B cell (primary cell): Measurements from ENCODE around the gene UBR2. TPM values are rescaled to one million over a fixed set of nuclear protein-coding genes. Genes with fewer than 3 reads are reported as not detected.

Source experiments
- ATAC-seq: fragments of 200-7000 bp; cut with Tn5 transposase; one replicate; pipeline ENCODE4 v1.10.0; 2021; ENCODE audit warnings: low read depth, mild to moderate bottlenecking, moderate number of reproducible peaks, moderate library complexity
- CTCF ChIA-PET: fragments of 350-600 bp; sonication (Branson Sonifier 250); formaldehyde crosslinking; loops from one replicate; lab custom pipeline; 2021; ENCODE audit warnings: antibody characterized with exemption, inconsistent platforms; lab: Charles Lee
- POLR2A ChIA-PET: fragments of 350-600 bp; sonication (Branson Sonifier 250); formaldehyde crosslinking; loops from one replicate; lab custom pipeline; 2021; ENCODE audit warnings: antibody characterized with exemption; lab: Charles Lee
- DNase-seq: peaks from one replicate; pipeline ENCODE4 v3.0.0; 2013
- H2AFZ ChIP-seq: 2 replicates; pipeline ENCODE4 v1.6.1; 2012; ENCODE audit warnings: mild to moderate bottlenecking, low read depth, low read length; ENCODE audit not compliant: insufficient read depth, poor library complexity, severe bottlenecking
- H3K27ac ChIP-seq, 2 donors: 1 replicate in 1 of 2; 2 replicates in 1 of 2; pipeline ENCODE4 v1.5.1; 2012 to 2013; ENCODE audit warnings: low read length in 2 of 2, mild to moderate bottlenecking in 2 of 2, moderate library complexity in 1 of 2
- H3K27me3 ChIP-seq, 4 experiments: fragments of 200-600 bp in 1 of 4; sonication (generic) in 1 of 4; replicated peaks in 1 of 4; 1 replicate in 2 of 4; 2 replicates in 2 of 4; pipeline versions ENCODE4 v1.6.1 to v1.7.0; 2013 to 2016; ENCODE audit warnings: low read length in 3 of 4, mild to moderate bottlenecking in 2 of 4, mixed read lengths in 1 of 4, moderate library complexity in 1 of 4; ENCODE audit not compliant: insufficient read depth in 4 of 4, control insufficient read depth in 3 of 4; ENCODE audit errors: control extremely low read depth in 1 of 4
- H3K36me3 ChIP-seq, 2 experiments: replicated peaks in 1 of 2; 1 replicate in 1 of 2; 2 replicates in 1 of 2; pipeline versions ENCODE4 v1.6.1 to v1.7.1; 2013; ENCODE audit warnings: low read length in 1 of 2; ENCODE audit not compliant: insufficient read depth in 2 of 2, control insufficient read depth in 1 of 2; ENCODE audit errors: control extremely low read depth in 1 of 2, extremely low read depth in 1 of 2
- H3K4me1 ChIP-seq, 2 donors: fragments of 200-600 bp in 1 of 2; sonication (generic) in 1 of 2; 1 replicate in 1 of 2; 2 replicates in 1 of 2; pipeline versions ENCODE4 v1.5.1 to v1.6.1; 2013 to 2017; ENCODE audit warnings: low read length in 2 of 2; ENCODE audit not compliant: control insufficient read depth in 2 of 2, insufficient read depth in 2 of 2
- H3K4me2 ChIP-seq: replicated peaks from 2 replicates; pipeline ENCODE3; 2012; ENCODE audit warnings: mild to moderate bottlenecking, low read depth, low read length; ENCODE audit not compliant: poor library complexity, severe bottlenecking
- H3K4me3 ChIP-seq, 5 experiments: fragments of 200-600 bp in 1 of 5; sonication (generic) in 1 of 5; 1 replicate in 3 of 5; 2 replicates in 2 of 5; pipeline versions ENCODE4 v1.5.1 to v1.7.0; 2011 to 2016; ENCODE audit warnings: low read length in 4 of 5, mild to moderate bottlenecking in 4 of 5, low read depth in 2 of 5, control low read depth in 1 of 5, moderate library complexity in 1 of 5; ENCODE audit not compliant: insufficient read depth in 1 of 5; ENCODE audit errors: control extremely low read depth in 1 of 5, extremely low read depth in 1 of 5
- H3K79me2 ChIP-seq: fragments of 200-600 bp; sonication (generic); one replicate; pipeline ENCODE4 v1.6.0; 2016; ENCODE audit warnings: low read length; ENCODE audit not compliant: control insufficient read depth, insufficient read depth
- H3K9ac ChIP-seq: fragments of 200-600 bp; sonication (generic); 2 replicates; pipeline ENCODE4 v1.6.1; 2017; ENCODE audit warnings: mild to moderate bottlenecking, low read length, moderate library complexity
- H3K9me3 ChIP-seq, 3 donors: one replicate each; pipeline versions ENCODE4 v1.6.1 to v1.7.1; 2013; ENCODE audit warnings: low read length in 2 of 3; ENCODE audit not compliant: control insufficient read depth in 2 of 3, insufficient read depth in 1 of 3; ENCODE audit errors: control extremely low read depth in 1 of 3
- H4K20me1 ChIP-seq: 2 replicates; pipeline ENCODE4 v1.6.0; 2012; ENCODE audit warnings: mild to moderate bottlenecking, low read length; ENCODE audit not compliant: insufficient read depth, control insufficient read depth, poor library complexity, severe bottlenecking
- H3K27ac Mint-ChIP-seq: one replicate; pipeline ENCODE4 v1.8.0; 2021; ENCODE audit warnings: mixed read lengths
- H3K27me3 Mint-ChIP-seq: one replicate; pipeline ENCODE4 v1.8.0; 2021; ENCODE audit warnings: mixed read lengths
- H3K4me1 Mint-ChIP-seq: one replicate; pipeline ENCODE4 v1.8.0; 2021; ENCODE audit warnings: mixed read lengths
- H3K4me3 Mint-ChIP-seq: one replicate; pipeline ENCODE4 v1.8.0; 2021; ENCODE audit warnings: mixed read lengths
- H3K9me3 Mint-ChIP-seq: one replicate; pipeline ENCODE4 v1.8.0; 2022; ENCODE audit warnings: mixed read lengths; ENCODE audit not compliant: insufficient read depth
- EZH2 ChIP-seq: IDR thresholded peaks from 2 replicates; pipeline ENCODE4 v1.6.1; 2012; ENCODE audit warnings: borderline replicate concordance, low read depth, mild to moderate bottlenecking, moderate library complexity, low read length; ENCODE audit not compliant: insufficient read depth, poor library complexity, severe bottlenecking
- WGBS: methylation state at CpG from one replicate; pipeline ENCODE4 v1.1.5; 2013; ENCODE audit warnings: missing lambda C conversion rate; ENCODE audit not compliant: insufficient coverage; 5-methylcytosine and 5-hydroxymethylcytosine counted together
- intact Hi-C: fragments of 100-400 bp; cut with micrococcal nuclease; formaldehyde crosslinking; loops from one replicate; pipeline ENCODE4 v1.10.0; 2022
- polyA plus RNA-seq: library from polyadenylated mRNA; depleted of rRNA; stranded (reverse); fragments of >200 nt; gene quantifications from 2 replicates; pipeline ENCODE4 v1.2.3, GENCODE V29; 2012
- total RNA-seq, 2 donors: library from RNA; stranded (reverse); fragments of 120-200 nt in 1 of 2; gene quantifications; 1 replicate in 1 of 2; 2 replicates in 1 of 2; pipeline versions ENCODE4 v1.2.3 to v1.2.4, GENCODE V29; 2013 to 2022
- TF ChIP-seq, protein P1 (sequence below): fragments of 200-600 bp; IDR thresholded peaks from one replicate; pipeline ENCODE4 v1.8.0; 2022; ENCODE audit warnings: antibody characterized with exemption, mild to moderate bottlenecking

The UBR2 gene
- total and polyA plus RNA-seq, 2 donors (not counting 1 experiment from before 2014, with no cell fraction given): 9.7 to 56.2 TPM

DNA sequence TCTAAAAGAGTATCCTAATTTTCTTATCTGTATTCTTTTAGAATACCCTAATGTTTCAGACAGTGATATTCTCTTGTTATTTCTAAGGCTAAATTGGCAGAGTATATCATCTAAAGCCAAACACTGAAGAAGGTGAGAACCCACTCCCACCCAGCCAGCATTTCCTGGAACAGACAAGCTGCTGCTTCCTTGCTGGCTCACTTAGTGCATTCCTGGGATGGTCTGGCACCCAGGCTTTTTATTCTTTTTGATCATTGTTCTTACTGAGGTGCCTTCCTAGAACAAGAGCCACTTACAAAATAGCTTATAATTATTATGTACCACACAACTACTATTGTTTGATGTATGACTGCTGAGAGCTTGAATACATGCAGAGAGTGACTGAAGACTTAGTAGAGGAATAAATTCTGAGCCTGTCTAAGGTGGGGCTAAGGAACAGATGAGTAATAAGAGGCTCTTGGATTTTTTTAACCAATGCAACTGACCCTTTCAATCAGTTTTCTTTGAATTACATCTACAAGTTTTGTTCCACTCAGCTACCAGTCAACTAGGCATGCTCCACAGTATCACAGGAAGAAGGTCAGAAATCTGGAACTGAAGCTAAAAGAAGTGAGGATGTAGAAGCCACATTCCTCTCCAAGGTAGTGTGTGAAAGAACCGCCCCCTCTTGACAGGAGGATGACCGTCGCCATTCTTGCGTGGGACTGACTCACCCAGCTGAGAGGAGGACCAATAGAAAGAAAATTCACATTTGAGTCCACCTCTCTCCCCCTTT is 128.5 kb downstream of the UBR2 start:
- Mint-ChIP-seq H3K4me1 (peaks cover 10% of the 10 kb centered on the region), H3K9me3 (no peaks in the 10 kb centered on the region), H3K27ac (no peak overlapping the region), H3K4me3 (no peak overlapping the region), H3K27me3 (no peaks in the 10 kb centered on the region)
- intact Hi-C loops: loop anchor here (2.0 kb wide), 1 partner anchor 34 kb away; no protein-coding TSS in a partner anchor
- no peaks in the 10 kb centered on the region for H3K9me3 ChIP-seq
- H4K20me1 ChIP-seq: no peaks in the 10 kb centered on the region
- no peak overlapping the region for H3K9ac ChIP-seq
- H3K36me3 ChIP-seq: peaks cover 12 to 62% of the 10 kb centered on the region in 2 experiments
- no peaks in the 10 kb centered on the region for H3K79me2 ChIP-seq
- no peak overlapping the region for H3K27ac ChIP-seq
- no peak overlapping the region for H3K4me3 ChIP-seq
- TF ChIP-seq EZH2: no peak
- TF ChIP-seq, protein P1, sequence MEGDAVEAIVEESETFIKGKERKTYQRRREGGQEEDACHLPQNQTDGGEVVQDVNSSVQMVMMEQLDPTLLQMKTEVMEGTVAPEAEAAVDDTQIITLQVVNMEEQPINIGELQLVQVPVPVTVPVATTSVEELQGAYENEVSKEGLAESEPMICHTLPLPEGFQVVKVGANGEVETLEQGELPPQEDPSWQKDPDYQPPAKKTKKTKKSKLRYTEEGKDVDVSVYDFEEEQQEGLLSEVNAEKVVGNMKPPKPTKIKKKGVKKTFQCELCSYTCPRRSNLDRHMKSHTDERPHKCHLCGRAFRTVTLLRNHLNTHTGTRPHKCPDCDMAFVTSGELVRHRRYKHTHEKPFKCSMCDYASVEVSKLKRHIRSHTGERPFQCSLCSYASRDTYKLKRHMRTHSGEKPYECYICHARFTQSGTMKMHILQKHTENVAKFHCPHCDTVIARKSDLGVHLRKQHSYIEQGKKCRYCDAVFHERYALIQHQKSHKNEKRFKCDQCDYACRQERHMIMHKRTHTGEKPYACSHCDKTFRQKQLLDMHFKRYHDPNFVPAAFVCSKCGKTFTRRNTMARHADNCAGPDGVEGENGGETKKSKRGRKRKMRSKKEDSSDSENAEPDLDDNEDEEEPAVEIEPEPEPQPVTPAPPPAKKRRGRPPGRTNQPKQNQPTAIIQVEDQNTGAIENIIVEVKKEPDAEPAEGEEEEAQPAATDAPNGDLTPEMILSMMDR: no peak
- H2AFZ ChIP-seq: no peak overlapping the region
- H3K4me2 ChIP-seq: no peak overlapping the region
- peaks cover 6 to 8% of the 10 kb centered on the region in 2 donors for H3K4me1 ChIP-seq
- DNase-seq: no peak
- H3K27me3 ChIP-seq: no peaks in the 10 kb centered on the region
- POLR2A ChIA-PET: interaction anchor here (0.6 to 1.2 kb wide), 2 partner anchors 9 to 90 kb away, joined by 3 to 4 read pairs; no protein-coding TSS in a partner anchor
- no CpG with 5 or more reads among the region's 4 CpGs for WGBS
- ATAC-seq: no peak
- CTCF ChIA-PET: interaction anchor here (0.8 to 1.7 kb wide), 7 partner anchors 28 to 206 kb away, joined by 3 to 6 read pairs (median 3); no protein-coding TSS in a partner anchor
